ENCODE measurements around the gene TMEM143.

The TMEM143 gene

GRCh38 chr19:48342414-48342738, 21.4 kb downstream of the TMEM143 start:
- 98% methylated on average over 20 of the region's 20 CpGs for WGBS (ENCODE audit: insufficient coverage)
- peaks cover 0 to 5% (median 2%) of the 10 kb centered on the region in 4 experiments for H3K36me3 ChIP-seq (ENCODE audit: control insufficient read depth in 4 of 4, insufficient read depth in 4 of 4, low read length in 3 of 4)
- ChIA-PET CTCF (interaction anchor here (1.0 kb wide), 1 partner anchor 9 kb away, joined by 3 read pairs; no protein-coding TSS in a partner anchor), POLR2A (no interaction called here)
- no peak for DNase-seq
- no peaks in the 10 kb centered on the region for H3K4me1 ChIP-seq (ENCODE audit: control extremely low read depth in 1 of 4, control insufficient read depth in 4 of 4, insufficient read depth in 4 of 4, low read length in 3 of 4)
- no peaks in the 10 kb centered on the region for H3K9me3 ChIP-seq (ENCODE audit: control extremely low read depth in 1 of 5, control insufficient read depth in 4 of 5, insufficient read depth in 2 of 5, low read depth in 1 of 5, low read length in 4 of 5)
- H3K27me3 ChIP-seq (replicated peaks in 2 of 5; ENCODE audit: control insufficient read depth in 4 of 5, insufficient read depth in 5 of 5, low read length in 4 of 5) = no peaks in the 10 kb centered on the region
- H3K27ac ChIP-seq (ENCODE audit: insufficient read depth in 1 of 2, low read depth in 1 of 2, low read length in 2 of 2, poor library complexity in 1 of 2, severe bottlenecking in 2 of 2) = no peak overlapping the region
- no peak overlapping the region for H3K4me3 ChIP-seq (ENCODE audit: control insufficient read depth in 1 of 7, extremely low read depth in 1 of 7, insufficient read depth in 4 of 7, low read depth in 2 of 7, low read length in 6 of 7)

GRCh38 chr19:48341515-48342413, 22.0 kb downstream of the TMEM143 start:
- Histone ChIP-seq H3K4me1 (ENCODE audit: control extremely low read depth in 1 of 4, control insufficient read depth in 4 of 4, insufficient read depth in 4 of 4, low read length in 3 of 4) (no peaks in the 10 kb centered on the region), H3K9me3 (ENCODE audit: control extremely low read depth in 1 of 5, control insufficient read depth in 4 of 5, insufficient read depth in 2 of 5, low read depth in 1 of 5, low read length in 4 of 5) (no peaks in the 10 kb centered on the region), H3K4me3 (ENCODE audit: control insufficient read depth in 1 of 7, extremely low read depth in 1 of 7, insufficient read depth in 4 of 7, low read depth in 2 of 7, low read length in 6 of 7) (no peak overlapping the region), H3K27ac (ENCODE audit: insufficient read depth in 1 of 2, low read depth in 1 of 2, low read length in 2 of 2, poor library complexity in 1 of 2, severe bottlenecking in 2 of 2) (no peak overlapping the region), H3K27me3 (replicated peaks in 2 of 5; ENCODE audit: control insufficient read depth in 4 of 5, insufficient read depth in 5 of 5, low read length in 4 of 5) (no peaks in the 10 kb centered on the region), H3K36me3 (ENCODE audit: control insufficient read depth in 4 of 4, insufficient read depth in 4 of 4, low read length in 3 of 4) (peaks cover 0 to 5% (median 2%) of the 10 kb centered on the region in 4 experiments)
- ChIA-PET POLR2A (no interaction called here), CTCF (interaction anchor here (1.0 to 13.0 kb wide), 4 partner anchors 9 to 33 kb away, joined by 3 to 286 read pairs (median 6); partner anchors contain the start of gene EMP3)
- WGBS (ENCODE audit: insufficient coverage) = 100% methylated on average over 5 of the region's 10 CpGs
- no peak for DNase-seq

GRCh38 chr19:48340995-48341394, 22.7 kb downstream of the TMEM143 start:
- no peak overlapping the region for H3K4me3 ChIP-seq (ENCODE audit: control insufficient read depth in 1 of 7, extremely low read depth in 1 of 7, insufficient read depth in 4 of 7, low read depth in 2 of 7, low read length in 6 of 7)
- H3K27ac ChIP-seq (ENCODE audit: insufficient read depth in 1 of 2, low read depth in 1 of 2, low read length in 2 of 2, poor library complexity in 1 of 2, severe bottlenecking in 2 of 2) = no peak overlapping the region
- 96% methylated on average over 10 of the region's 11 CpGs for WGBS (ENCODE audit: insufficient coverage)
- peaks cover 0 to 5% (median 2%) of the 10 kb centered on the region in 4 experiments for H3K36me3 ChIP-seq (ENCODE audit: control insufficient read depth in 4 of 4, insufficient read depth in 4 of 4, low read length in 3 of 4)
- no peak for DNase-seq
- no peaks in the 10 kb centered on the region for H3K4me1 ChIP-seq (ENCODE audit: control extremely low read depth in 1 of 4, control insufficient read depth in 4 of 4, insufficient read depth in 4 of 4, low read length in 3 of 4)
- no peaks in the 10 kb centered on the region for H3K9me3 ChIP-seq (ENCODE audit: control extremely low read depth in 1 of 5, control insufficient read depth in 4 of 5, insufficient read depth in 2 of 5, low read depth in 1 of 5, low read length in 4 of 5)
- no peaks in the 10 kb centered on the region for H3K27me3 ChIP-seq (replicated peaks in 2 of 5; ENCODE audit: control insufficient read depth in 4 of 5, insufficient read depth in 5 of 5, low read length in 4 of 5)
- CTCF ChIA-PET = interaction anchor here (1.3 to 13.0 kb wide), 3 partner anchors 10 to 34 kb away, joined by 4 to 286 read pairs (median 8); partner anchors contain the start of gene EMP3
- POLR2A ChIA-PET = no interaction called here

GRCh38 chr19:48338802-48339503, 24.8 kb downstream of the TMEM143 start:
- ChIA-PET POLR2A (no interaction called here), CTCF (interaction anchor here (1.1 to 13.0 kb wide), 2 partner anchors 21 to 70 kb away, joined by 3 to 286 read pairs; partner anchors contain the start of gene EMP3)
- Histone ChIP-seq H3K4me3 (ENCODE audit: control insufficient read depth in 1 of 7, extremely low read depth in 1 of 7, insufficient read depth in 4 of 7, low read depth in 2 of 7, low read length in 6 of 7) (no peak overlapping the region), H3K9me3 (ENCODE audit: control extremely low read depth in 1 of 5, control insufficient read depth in 4 of 5, insufficient read depth in 2 of 5, low read depth in 1 of 5, low read length in 4 of 5) (no peaks in the 10 kb centered on the region), H3K36me3 (ENCODE audit: control insufficient read depth in 4 of 4, insufficient read depth in 4 of 4, low read length in 3 of 4) (peaks cover 0 to 5% (median 2%) of the 10 kb centered on the region in 4 experiments), H3K27me3 (replicated peaks in 2 of 5; ENCODE audit: control insufficient read depth in 4 of 5, insufficient read depth in 5 of 5, low read length in 4 of 5) (no peaks in the 10 kb centered on the region), H3K27ac (ENCODE audit: insufficient read depth in 1 of 2, low read depth in 1 of 2, low read length in 2 of 2, poor library complexity in 1 of 2, severe bottlenecking in 2 of 2) (no peak overlapping the region), H3K4me1 (ENCODE audit: control extremely low read depth in 1 of 4, control insufficient read depth in 4 of 4, insufficient read depth in 4 of 4, low read length in 3 of 4) (peaks cover 0 to 7% (median 1%) of the 10 kb centered on the region in 4 experiments)
- 98% methylated on average over 10 of the region's 14 CpGs for WGBS (ENCODE audit: insufficient coverage)
- no peak for DNase-seq

- 95% methylated on average over 13 of the region's 14 CpGs for WGBS (ENCODE audit: insufficient coverage)
- DNase-seq = no peak
- Histone ChIP-seq H3K4me3 (ENCODE audit: control insufficient read depth in 1 of 7, extremely low read depth in 1 of 7, insufficient read depth in 4 of 7, low read depth in 2 of 7, low read length in 6 of 7) (no peak overlapping the region), H3K27me3 (replicated peaks in 2 of 5; ENCODE audit: control insufficient read depth in 4 of 5, insufficient read depth in 5 of 5, low read length in 4 of 5) (no peaks in the 10 kb centered on the region), H3K9me3 (ENCODE audit: control extremely low read depth in 1 of 5, control insufficient read depth in 4 of 5, insufficient read depth in 2 of 5, low read depth in 1 of 5, low read length in 4 of 5) (no peaks in the 10 kb centered on the region), H3K27ac (ENCODE audit: insufficient read depth in 1 of 2, low read depth in 1 of 2, low read length in 2 of 2, poor library complexity in 1 of 2, severe bottlenecking in 2 of 2) (no peak overlapping the region), H3K36me3 (ENCODE audit: control insufficient read depth in 4 of 4, insufficient read depth in 4 of 4, low read length in 3 of 4) (peaks cover 0 to 5% (median 2%) of the 10 kb centered on the region in 4 experiments), H3K4me1 (ENCODE audit: control extremely low read depth in 1 of 4, control insufficient read depth in 4 of 4, insufficient read depth in 4 of 4, low read length in 3 of 4) (peaks cover 0 to 11% (median 7%) of the 10 kb centered on the region in 4 experiments)
- POLR2A ChIA-PET = no interaction called here
- CTCF ChIA-PET = interaction anchor here (1.0 to 13.0 kb wide), 3 partner anchors 8 to 20 kb away, joined by 3 to 286 read pairs (median 3); partner anchors contain the start of gene EMP3
Measured at GRCh38 chr19:48338253-48338755, 25.4 kb downstream of the TMEM143 start.

GRCh38 chr19:48333467-48334384, 30.0 kb downstream of the TMEM143 start:
- ChIA-PET CTCF (interaction anchor here (0.6 to 13.0 kb wide), 16 partner anchors 13 to 1162 kb away, joined by 3 to 286 read pairs (median 4); partner anchors contain the start of genes EMP3, KDELR1, SYNGR4 and TMEM143), POLR2A (interaction anchor here (0.5 to 5.3 kb wide), 8 partner anchors 9 to 74 kb away, joined by 3 to 85 read pairs (median 4); partner anchors contain the start of gene EMP3)
- H3K27ac ChIP-seq (ENCODE audit: insufficient read depth in 1 of 2, low read depth in 1 of 2, low read length in 2 of 2, poor library complexity in 1 of 2, severe bottlenecking in 2 of 2) = peak overlapping the region; percentile 91 to 92
- H3K27me3 ChIP-seq (replicated peaks in 2 of 5; ENCODE audit: control insufficient read depth in 4 of 5, insufficient read depth in 5 of 5, low read length in 4 of 5) = no peaks in the 10 kb centered on the region
- H3K4me1 ChIP-seq (ENCODE audit: control extremely low read depth in 1 of 4, control insufficient read depth in 4 of 4, insufficient read depth in 4 of 4, low read length in 3 of 4) = peaks cover 14 to 52% (median 46%) of the 10 kb centered on the region in 4 experiments
- peaks cover 0 to 13% (median 10%) of the 10 kb centered on the region in 4 experiments for H3K36me3 ChIP-seq (ENCODE audit: control insufficient read depth in 4 of 4, insufficient read depth in 4 of 4, low read length in 3 of 4)
- peak overlapping the region; percentile 54 to 91 (median 84) for H3K4me3 ChIP-seq (ENCODE audit: control insufficient read depth in 1 of 7, extremely low read depth in 1 of 7, insufficient read depth in 4 of 7, low read depth in 2 of 7, low read length in 6 of 7)
- under 1% methylated on average over 44 of the region's 54 CpGs for WGBS (ENCODE audit: insufficient coverage)
- peak; percentile 95 to 98 (median 97) for DNase-seq
- H3K9me3 ChIP-seq (ENCODE audit: control extremely low read depth in 1 of 5, control insufficient read depth in 4 of 5, insufficient read depth in 2 of 5, low read depth in 1 of 5, low read length in 4 of 5) = no peaks in the 10 kb centered on the region
